Stimulated activated CD8-positive, alpha-beta memory T cell treated with anti-CD3 and anti-CD28 coated beads, Interleukin-15, amount 100 ng/mL, for 1 hour (primary cell): Measurements from ENCODE around the gene ZNF629.

ENCODE experiments used
- DNase-seq: peaks from one replicate; pipeline ENCODE4 v3.0.0-alpha.2; 2020; ENCODE audit warnings: low read depth

The ZNF629 gene

DNA sequence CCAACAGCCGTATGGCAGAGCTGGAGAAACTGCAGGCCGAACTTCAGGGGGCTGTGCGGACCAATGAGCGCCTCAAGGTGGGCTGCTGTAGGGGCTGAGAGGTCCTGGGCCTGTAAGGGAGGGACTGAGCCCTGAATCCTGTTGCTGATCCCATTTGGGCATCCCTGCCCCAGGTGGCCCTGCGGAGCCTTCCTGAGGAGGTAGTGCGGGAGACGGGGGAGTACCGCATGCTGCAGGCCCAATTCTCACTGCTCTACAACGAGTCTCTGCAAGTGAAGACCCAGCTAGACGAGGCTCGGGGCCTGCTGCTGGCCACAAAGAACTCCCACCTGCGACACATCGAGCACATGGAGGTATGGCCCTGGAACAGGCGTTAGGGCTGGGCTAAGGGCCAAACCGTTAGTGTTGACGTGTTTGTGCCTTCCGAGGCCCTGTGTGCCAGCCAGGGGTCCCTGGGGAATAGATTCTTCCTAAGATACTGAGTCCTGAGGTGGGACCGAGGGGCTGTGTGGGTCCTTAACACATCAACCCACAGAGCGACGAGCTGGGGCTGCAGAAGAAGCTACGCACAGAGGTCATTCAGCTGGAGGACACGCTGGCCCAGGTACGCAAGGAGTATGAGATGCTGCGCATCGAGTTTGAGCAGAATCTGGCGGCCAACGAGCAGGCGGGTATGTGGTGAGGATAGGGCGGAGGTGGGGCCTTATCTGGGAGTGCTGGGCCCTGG lies 20.6 kb downstream of the ZNF629 start:
- DNase-seq, result no peak

- no peak for DNase-seq
Measured at GRCh38 chr16:30764816-30765465, 22.1 kb downstream of the ZNF629 start.

DNA sequence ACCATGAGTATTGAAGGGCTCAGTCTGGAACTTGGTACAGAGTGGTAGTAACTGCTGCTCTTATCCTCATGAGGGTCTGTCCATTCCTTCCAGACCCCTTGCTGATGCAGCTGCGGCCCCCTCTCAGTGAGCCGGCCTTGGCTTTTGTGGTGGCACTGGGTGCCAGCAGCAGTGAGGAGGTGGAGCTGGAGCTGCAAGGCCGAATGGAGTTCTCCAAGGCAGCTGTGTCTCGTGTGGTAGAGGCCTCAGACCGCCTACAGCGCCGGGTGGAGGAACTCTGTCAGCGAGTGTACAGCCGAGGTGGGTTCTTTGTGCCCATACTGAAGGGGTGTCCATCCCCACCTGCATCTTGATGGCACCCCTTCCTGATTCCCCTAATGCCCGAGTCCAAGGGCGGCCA lies 22.9 kb downstream of the ZNF629 start:
- no peak for DNase-seq

- DNase-seq, result no peak
Measured at GRCh38 chr16:30762991-30763725, 23.8 kb downstream of the ZNF629 start.

- DNase-seq, result peak; percentile 73
Measured at GRCh38 chr16:30761928-30762902, 24.8 kb downstream of the ZNF629 start, which contains the start of the genes CFAP119 and RNF40. CFAP119 (minus strand) TSS chr16:30762062; CDS start chr16:30761748, 314 bp downstream. RNF40 (plus strand) TSS chr16:30762322; CDS start chr16:30762546, 224 bp downstream.

GRCh38 chr16:30761427-30761927 lies 25.5 kb downstream of the ZNF629 start:
- no peak for DNase-seq

GRCh38 chr16:30760577-30761426 lies 26.2 kb downstream of the ZNF629 start:
- DNase-seq, result no peak

DNA sequence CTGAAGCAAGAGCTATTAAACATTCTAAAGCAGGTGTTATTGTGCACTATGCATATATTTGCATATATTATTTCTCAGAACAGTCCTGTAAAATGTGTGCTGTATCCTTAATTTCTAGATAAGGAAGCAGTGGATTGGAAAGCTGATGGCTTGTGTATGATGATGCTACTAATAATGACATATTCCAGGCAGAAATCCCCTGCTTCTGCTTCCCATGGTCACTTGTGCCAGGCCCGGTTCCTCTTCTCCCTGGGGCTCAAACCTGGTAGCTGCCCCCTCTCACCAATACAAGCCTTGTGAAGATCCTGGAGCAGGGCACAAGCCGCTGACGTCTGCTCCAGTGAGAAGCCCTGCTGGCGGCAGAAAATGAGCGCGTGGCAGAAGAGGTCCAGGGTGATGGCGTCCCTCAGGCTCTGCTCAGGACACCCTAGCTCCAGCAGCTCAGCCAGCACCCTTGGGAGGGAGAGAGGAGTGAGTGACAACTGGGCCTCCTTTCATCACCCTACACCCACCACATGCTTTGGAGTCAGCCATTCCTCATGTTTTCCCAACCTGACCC lies 26.9 kb downstream of the ZNF629 start:
- DNase-seq, result no peak

DNA sequence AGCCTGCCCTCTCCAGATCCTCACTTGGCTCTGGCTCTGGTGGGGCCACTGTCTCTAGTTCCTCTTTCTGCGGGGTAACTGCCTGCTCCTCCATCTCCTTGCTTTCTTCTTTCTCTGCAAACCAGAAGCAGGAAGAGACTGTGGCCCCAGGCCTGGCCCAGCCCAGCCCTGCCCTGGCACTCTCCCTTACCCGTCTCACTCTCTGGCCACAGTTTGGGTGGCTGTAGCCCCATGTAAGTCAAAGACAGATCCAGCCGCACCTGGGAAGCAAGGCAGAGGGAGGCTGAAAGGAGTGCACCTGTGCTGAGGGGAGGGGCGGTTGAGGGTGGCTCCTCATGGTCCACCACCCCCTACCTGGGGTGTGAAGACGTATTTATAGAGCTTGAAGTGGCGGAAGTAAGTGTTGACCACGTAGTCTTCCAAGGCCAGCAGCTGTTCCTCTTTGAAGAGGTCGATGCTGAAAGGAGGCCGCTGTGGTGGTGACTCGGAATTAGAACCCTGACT lies 28.0 kb downstream of the ZNF629 start:
- no peak for DNase-seq

DNA sequence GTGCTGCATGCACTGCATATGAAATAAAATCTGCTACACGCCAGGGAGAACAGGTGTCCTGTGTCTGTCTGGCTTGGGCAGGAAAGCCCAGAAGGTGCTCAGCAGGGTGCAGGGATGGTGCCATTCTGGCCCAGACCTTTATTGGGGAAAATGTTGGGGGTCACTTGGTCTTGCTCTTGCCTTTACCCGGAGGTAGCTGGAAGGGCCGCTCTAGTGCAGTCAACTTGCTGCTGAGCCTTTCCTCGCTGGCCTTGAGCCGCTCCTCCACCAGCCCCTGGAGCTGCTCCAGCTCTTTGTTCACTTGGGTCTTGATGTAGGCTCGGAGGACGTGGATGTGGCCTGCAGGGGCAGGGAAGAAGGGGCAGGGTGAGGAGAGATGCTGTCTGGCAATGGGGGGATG lies 29.7 kb downstream of the ZNF629 start:
- no peak for DNase-seq

GRCh38 chr16:30756781-30757100 lies 30.3 kb downstream of the ZNF629 start:
- no peak for DNase-seq

GRCh38 chr16:30755955-30756780 lies 30.8 kb downstream of the ZNF629 start:
- no peak for DNase-seq

DNA sequence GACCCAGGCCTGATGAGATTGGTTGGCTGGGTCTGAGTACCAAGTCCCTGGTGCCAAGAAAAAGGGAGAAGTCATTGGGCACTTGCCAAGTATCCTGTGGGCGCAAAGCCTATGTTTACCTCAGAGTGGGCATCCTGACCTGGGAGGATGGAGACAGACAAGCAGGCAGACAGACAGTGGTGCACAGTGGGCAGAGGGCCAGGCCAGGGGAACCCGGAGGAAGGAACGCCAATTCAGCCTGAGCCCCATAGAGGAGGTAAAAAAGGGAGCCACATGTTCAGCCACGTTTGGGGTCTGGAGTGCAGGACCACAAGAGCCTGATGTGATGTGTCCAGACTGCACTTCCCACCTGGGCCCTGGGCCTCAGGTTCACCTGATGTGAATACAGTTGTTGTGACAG lies 33.4 kb downstream of the ZNF629 start:
- DNase-seq, result no peak

GRCh38 chr16:30750876-30751465 lies 36.0 kb downstream of the ZNF629 start:
- no peak for DNase-seq

DNA sequence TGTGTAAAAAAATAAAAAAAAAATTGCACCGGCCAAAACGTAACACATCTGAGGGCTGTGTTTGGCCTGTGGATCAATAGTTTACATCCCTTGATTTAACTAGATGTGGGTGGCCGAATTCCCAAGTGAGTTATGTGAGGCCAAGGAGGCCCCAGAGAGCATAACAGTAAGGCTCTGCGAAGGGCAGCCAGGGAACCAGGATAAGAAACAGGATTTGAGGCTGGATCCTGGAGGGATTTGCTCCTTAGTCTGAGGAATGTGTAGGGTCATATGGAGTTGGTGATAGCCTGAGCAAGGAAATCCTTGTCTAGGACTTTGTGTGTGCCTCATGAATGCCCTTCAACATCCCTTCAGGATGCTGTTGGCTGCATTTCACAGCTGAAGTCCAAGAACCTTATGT lies 36.8 kb downstream of the ZNF629 start:
- no peak for DNase-seq

DNA sequence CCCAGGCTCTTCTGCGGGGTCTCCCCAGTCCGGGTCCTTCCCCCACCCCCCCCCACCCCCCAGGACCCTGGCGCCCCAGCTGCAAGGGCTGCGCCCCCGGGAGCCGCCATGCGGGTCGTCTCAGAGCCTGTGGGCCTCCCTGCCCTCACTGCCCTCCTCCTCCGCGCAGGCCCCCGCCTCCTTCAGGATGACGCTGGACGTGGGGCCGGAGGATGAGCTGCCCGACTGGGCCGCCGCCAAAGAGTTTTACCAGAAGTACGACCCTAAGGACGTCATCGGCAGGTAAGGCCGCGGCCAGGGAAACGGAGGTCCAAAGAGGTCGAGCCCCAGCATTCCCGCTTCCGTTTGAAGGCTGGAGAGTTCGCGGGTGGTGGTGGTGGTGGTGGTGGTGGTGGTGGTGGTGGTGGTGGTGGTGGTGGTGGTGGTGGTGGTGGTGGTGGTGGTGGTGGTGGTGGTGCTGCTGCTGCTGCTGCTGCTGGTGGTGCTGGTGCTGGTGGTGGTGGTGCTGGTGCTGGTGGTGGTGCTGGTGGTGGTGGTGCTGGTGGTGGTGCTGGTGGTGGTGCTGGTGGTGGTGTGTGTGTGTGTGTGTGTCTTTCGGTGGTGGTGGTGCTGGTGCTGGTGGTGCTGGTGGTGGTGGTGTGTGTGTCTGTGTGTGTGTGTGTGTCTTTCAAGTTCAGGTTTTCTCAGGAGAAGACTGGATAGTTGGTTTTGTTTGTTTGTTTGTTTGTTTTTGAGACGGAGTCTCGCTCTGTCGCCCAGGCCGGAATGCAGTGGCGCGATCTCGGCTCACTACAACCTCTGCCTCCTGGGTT lies 38.2 kb downstream of the ZNF629 start:
- no peak for DNase-seq

DNA sequence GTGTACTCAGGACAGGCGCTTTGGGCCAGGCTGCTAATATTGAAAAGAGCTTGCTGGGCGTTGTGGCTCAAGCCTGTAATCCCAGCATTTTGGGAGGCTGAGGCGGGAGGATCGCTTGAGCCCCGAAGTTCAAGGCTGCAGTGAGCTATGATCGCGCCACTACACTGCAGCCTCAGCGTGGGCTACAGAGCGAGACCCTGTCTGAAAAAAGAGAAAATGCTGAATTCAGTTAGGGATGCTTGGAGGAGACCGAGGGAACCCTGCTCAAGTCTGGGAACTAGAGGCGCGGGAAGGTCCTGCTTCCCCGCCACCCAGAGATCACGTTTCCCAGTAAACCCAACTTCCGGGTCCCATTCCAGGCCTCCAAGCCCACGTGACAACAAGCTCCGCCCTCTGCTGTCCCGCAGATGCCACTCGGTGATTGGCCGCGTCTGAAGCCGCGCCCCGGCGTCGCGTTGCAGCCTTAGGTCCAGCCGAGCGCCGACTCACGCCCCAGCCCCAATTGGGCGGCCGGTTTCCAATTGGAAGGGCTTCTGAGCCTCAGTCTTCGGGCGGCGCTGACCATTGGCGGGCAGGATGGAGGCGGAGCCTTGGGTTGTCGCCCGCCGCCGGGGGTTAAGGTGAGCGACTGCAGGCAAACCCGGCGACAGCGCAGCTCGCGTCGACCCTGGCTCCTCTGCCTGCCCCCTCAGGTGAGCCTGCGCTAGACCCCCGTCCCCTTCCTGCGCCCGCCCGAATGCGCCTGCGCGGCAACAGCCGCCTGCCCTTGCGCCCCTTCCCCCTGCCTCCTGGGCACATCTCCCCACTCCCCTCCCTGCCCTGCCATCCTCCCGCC lies 39.0 kb downstream of the ZNF629 start, which contains the start of gene PHKG2:
Gene PHKG2 (plus strand): TSS at position 627 of the 835 bp plus-strand sequence. CDS start 396 bp downstream, outside the sequence.
- DNase-seq, result peak; percentile 84
